Fibroblast of lung (primary cell): ENCODE data around the gene SEPTIN2.

ENCODE experiments used
- CTCF ChIP-seq, 2 donors: IDR thresholded peaks in 1 of 2; conservative IDR thresholded peaks in 1 of 2; 1 replicate in 1 of 2; 2 replicates in 1 of 2; pipeline ENCODE4 v1.5.1; 2011 to 2012; ENCODE audit warnings: low read length in 2 of 2, control low read depth in 1 of 2, inconsistent platforms in 1 of 2, low read depth in 1 of 2, mild to moderate bottlenecking in 1 of 2
- EZH2 ChIP-seq: IDR thresholded peaks from 2 replicates; pipeline ENCODE4 v1.5.1; 2012; ENCODE audit warnings: low read length, control low read depth, mild to moderate bottlenecking; ENCODE audit errors: missing control alignments

- TF ChIP-seq CTCF (conservative IDR thresholded peaks at IDR 0.05 in 1 of 2, IDR thresholded peaks at IDR 0.05 in 1 of 2; ENCODE audit: low read depth in 1 of 2, low read length in 2 of 2) (no peak), EZH2 (no peak)
These were observed 42.7 kb downstream of the SEPTIN2 start for GRCh38 chr2:241358470-241358869.
